Fibroblast of pulmonary artery (primary cell): ENCODE measurements around the gene RCC1.
"Not testable (repeated sequence)": the region's sequence is repeated elsewhere in the genome, so short reads cannot be mapped to it uniquely, and the experiment has no call there.

ENCODE experiments used
- DNase-seq: peaks from one replicate; pipeline ENCODE4 v3.0.0-alpha.2; 2010; ENCODE audit warnings: low read depth
- H3K4me3 ChIP-seq: replicated peaks from 2 replicates; pipeline ENCODE4 v1.5.1; 2011; ENCODE audit warnings: low read depth, mild to moderate bottlenecking, control low read depth, low read length, moderate library complexity
- TF ChIP-seq, protein P1 (sequence below): IDR thresholded peaks from 2 replicates; pipeline ENCODE4 v1.5.1; 2011; ENCODE audit warnings: mild to moderate bottlenecking, control low read depth, low read length, inconsistent platforms; ENCODE audit errors: missing control alignments

Gene RCC1

DNA sequence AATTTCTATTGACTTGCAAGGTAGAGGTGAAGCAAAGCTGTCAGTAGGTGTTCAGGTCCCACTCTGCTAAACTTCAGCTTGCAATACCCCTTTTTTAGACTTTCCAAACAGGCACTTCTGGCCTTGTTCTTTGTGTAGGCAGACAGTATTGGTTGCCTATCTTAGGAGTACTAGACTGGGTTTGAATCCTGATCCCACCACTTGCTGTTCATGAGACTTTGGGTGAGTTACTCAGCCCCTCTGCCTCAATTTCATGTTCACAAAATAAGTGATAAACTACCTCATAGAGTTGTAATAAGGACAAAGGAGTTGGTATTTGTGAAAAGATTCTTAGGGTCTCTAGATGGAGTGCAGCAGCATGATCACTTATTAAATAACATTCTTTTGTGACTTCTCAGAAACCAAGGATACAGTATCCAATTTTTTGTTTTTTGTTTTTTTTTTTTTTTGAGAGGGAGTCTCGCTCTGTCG lies 5.2 kb downstream of the RCC1 start:
- TF ChIP-seq, protein P1, sequence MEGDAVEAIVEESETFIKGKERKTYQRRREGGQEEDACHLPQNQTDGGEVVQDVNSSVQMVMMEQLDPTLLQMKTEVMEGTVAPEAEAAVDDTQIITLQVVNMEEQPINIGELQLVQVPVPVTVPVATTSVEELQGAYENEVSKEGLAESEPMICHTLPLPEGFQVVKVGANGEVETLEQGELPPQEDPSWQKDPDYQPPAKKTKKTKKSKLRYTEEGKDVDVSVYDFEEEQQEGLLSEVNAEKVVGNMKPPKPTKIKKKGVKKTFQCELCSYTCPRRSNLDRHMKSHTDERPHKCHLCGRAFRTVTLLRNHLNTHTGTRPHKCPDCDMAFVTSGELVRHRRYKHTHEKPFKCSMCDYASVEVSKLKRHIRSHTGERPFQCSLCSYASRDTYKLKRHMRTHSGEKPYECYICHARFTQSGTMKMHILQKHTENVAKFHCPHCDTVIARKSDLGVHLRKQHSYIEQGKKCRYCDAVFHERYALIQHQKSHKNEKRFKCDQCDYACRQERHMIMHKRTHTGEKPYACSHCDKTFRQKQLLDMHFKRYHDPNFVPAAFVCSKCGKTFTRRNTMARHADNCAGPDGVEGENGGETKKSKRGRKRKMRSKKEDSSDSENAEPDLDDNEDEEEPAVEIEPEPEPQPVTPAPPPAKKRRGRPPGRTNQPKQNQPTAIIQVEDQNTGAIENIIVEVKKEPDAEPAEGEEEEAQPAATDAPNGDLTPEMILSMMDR: no peak
- DNase-seq: no peak
- H3K4me3 ChIP-seq: no peak overlapping the region

DNA sequence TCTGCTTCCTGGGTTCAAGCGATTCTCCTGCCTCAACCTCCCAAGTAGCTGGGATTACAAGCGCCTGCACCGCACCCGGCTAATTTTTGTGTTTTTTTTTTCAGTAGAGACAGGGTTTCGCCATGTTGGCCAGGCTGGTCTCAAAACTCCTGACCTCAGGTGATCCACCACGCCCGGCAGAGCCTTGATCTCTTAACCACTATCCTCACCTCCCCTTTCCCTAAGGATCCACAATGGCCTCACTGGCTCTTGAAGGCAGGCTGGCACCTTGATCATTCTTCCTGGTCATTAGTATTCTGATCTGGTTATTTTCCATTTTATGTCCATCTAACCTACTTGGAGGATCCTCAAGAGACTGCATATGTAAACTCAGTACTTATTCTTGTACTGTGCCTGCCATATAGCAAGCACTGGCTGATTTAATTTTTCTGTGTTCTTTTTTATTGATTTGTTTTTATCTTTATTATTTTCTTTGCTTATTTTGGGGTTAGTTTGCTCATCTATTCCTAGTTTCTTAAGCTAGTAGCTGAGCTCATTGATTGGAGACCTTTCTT lies 6.3 kb downstream of the RCC1 start:
- TF ChIP-seq, protein P1: no peak
- no peak for DNase-seq

DNA sequence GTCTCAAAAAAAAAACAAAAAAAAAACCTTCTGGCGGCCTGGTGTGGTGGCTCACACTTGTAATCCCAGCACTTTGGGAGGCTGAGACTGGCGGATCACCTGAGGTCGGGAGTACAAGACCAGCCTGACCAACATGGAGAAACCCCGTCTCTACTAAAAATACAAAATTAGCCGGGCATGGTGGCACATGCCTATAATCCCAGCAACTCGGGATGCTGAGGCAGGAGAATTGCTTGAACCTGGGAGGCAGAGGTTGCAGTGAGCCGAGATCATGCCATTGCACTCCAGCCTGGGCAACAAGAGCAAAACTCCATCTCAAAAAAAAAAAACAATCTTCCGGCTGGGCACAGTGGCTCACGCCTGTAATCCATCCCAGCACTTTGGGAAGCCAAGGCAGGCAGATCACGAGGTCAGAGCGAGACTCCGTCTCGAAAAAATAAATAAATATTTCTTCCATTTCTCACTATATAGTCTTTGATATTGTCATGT lies 8.6 kb downstream of the RCC1 start:
- H3K4me3 ChIP-seq, DNase-seq: not testable (repeated sequence)

More for the DNA sequence above, 6.3 kb downstream of the RCC1 start:
- no peak overlapping the region for H3K4me3 ChIP-seq

- TF ChIP-seq, protein P1: no peak
- no peak overlapping the region for H3K4me3 ChIP-seq
- DNase-seq: no peak
Measured at GRCh38 chr1:28516518-28516956, 10.7 kb downstream of the RCC1 start.

- TF ChIP-seq, protein P1: no peak
- no peak for DNase-seq
- H3K4me3 ChIP-seq: peak overlapping the region; percentile 61
Measured at GRCh38 chr1:28517649-28517999, 11.8 kb downstream of the RCC1 start.

- peak overlapping the region; percentile 61 for H3K4me3 ChIP-seq
Measured at GRCh38 chr1:28518000-28518744, 12.3 kb downstream of the RCC1 start.

GRCh38 chr1:28518745-28519341 lies 13.0 kb downstream of the RCC1 start:
- H3K4me3 ChIP-seq: peak overlapping the region; percentile 61
- TF ChIP-seq, protein P1: no peak
- DNase-seq: no peak

More at GRCh38 chr1:28518000-28518744, 12.3 kb downstream of the RCC1 start:
- peak; percentile 87 for DNase-seq
- TF ChIP-seq, protein P1: peak; percentile 68
